Activated CD4-positive, alpha-beta T cell treated with anti-CD3 and anti-CD28 coated beads for 1 hour (primary cell): Measurements from ENCODE around the gene RASAL3.

Experiments
- DNase-seq: peaks from one replicate; pipeline ENCODE4 v3.0.0-alpha.2; 2020

The RASAL3 gene

GRCh38 chr19:15471639-15472101 lies 7.3 kb upstream of the RASAL3 start:
- DNase-seq, result no peak

- DNase-seq, result no peak
These were observed 5.4 kb upstream of the RASAL3 start for GRCh38 chr19:15469513-15470297.

GRCh38 chr19:15468675-15469512 lies 4.5 kb upstream of the RASAL3 start:
- no peak for DNase-seq

- no peak for DNase-seq
These were observed 3.4 kb upstream of the RASAL3 start for GRCh38 chr19:15467734-15468214.

- DNase-seq, result peak; percentile 51
These were observed 2.7 kb upstream of the RASAL3 start for GRCh38 chr19:15466851-15467733.

- peak; percentile 63 for DNase-seq
These were observed 428 bp downstream of the RASAL3 start for GRCh38 chr19:15463861-15464371.

- no peak for DNase-seq
These were observed 2.6 kb downstream of the RASAL3 start for GRCh38 chr19:15461694-15462093.

GRCh38 chr19:15457701-15458484 lies 6.5 kb downstream of the RASAL3 start:
- DNase-seq, result no peak

GRCh38 chr19:15456871-15457700 lies 7.3 kb downstream of the RASAL3 start:
- no peak for DNase-seq

GRCh38 chr19:15456441-15456840 lies 7.9 kb downstream of the RASAL3 start:
- DNase-seq, result no peak

GRCh38 chr19:15455996-15456395 lies 8.3 kb downstream of the RASAL3 start:
- no peak for DNase-seq

GRCh38 chr19:15453906-15454860 lies 10.2 kb downstream of the RASAL3 start:
- DNase-seq, result no peak

GRCh38 chr19:15453091-15453578 lies 11.2 kb downstream of the RASAL3 start:
- no peak for DNase-seq

- DNase-seq, result no peak
These were observed 12.0 kb downstream of the RASAL3 start for GRCh38 chr19:15452111-15453047.

GRCh38 chr19:15450528-15450890 lies 13.8 kb downstream of the RASAL3 start:
- no peak for DNase-seq

- peak; percentile 74 for DNase-seq
These were observed 14.5 kb downstream of the RASAL3 start, which contains the start of gene WIZ for GRCh38 chr19:15449620-15450527. Gene WIZ (minus strand): TSS chr19:15449956. CDS start chr19:15448307, 1,649 bp downstream.
